SHP77 (cell line): ENCODE measurements around the gene GCKR.

Experiments used
- DNase-seq, 2 experiments: peaks; one replicate each; lab custom pipeline; 2025; lab: John Stamatoyannopoulos, UW

GCKR gene

GRCh38 chr2:27572998-27573429 lies 76.4 kb downstream of the GCKR start:
- DNase-seq: no peak
